HEK293T (cell line): ENCODE data around the gene NOSIP.

ENCODE experiments used
- CTCF ChIA-PET: fragments of 350-600 bp; formaldehyde crosslinking; extraction: SDS; loops from one replicate; lab custom pipeline; 2021; ENCODE audit warnings: antibody characterized with exemption, inconsistent platforms; lab: Yijun Ruan, JAX
- POLR2A ChIA-PET: fragments of 350-600 bp; formaldehyde crosslinking; extraction: SDS; loops from one replicate; lab custom pipeline; 2020; ENCODE audit warnings: antibody characterized with exemption, inconsistent platforms; lab: Yijun Ruan, JAX
- DNase-seq: peaks from one replicate; pipeline ENCODE4 v3.0.0; 2012; ENCODE audit warnings: mixed read lengths; ENCODE audit errors: extremely low spot score
- ARNT ChIP-seq: fragments of 450-650 bp; IDR thresholded peaks from 2 replicates; pipeline ENCODE4 v1.6.1; 2017; ENCODE audit warnings: mild to moderate bottlenecking
- BHLHE40 ChIP-seq: fragments of 450-650 bp; IDR thresholded peaks from 2 replicates; pipeline ENCODE4 v1.6.1; 2016; ENCODE audit warnings: mild to moderate bottlenecking, moderate library complexity, borderline replicate concordance
- CTBP1 ChIP-seq: fragments of 450-650 bp; IDR thresholded peaks from 2 replicates; pipeline ENCODE4 v1.6.1; 2016; ENCODE audit warnings: borderline replicate concordance
- ELF4 ChIP-seq: fragments of 450-650 bp; IDR thresholded peaks from 2 replicates; pipeline ENCODE4 v1.6.1; 2017; ENCODE audit warnings: antibody characterized with exemption
- FOXA1 ChIP-seq: fragments of 450-650 bp; IDR thresholded peaks from 2 replicates; pipeline ENCODE4 v1.6.1; 2016; ENCODE audit warnings: mild to moderate bottlenecking
- FOXK2 ChIP-seq: fragments of 450-650 bp; IDR thresholded peaks from 2 replicates; pipeline ENCODE4 v1.6.1; 2016; ENCODE audit warnings: mild to moderate bottlenecking
- FOXM1 ChIP-seq: fragments of 450-650 bp; IDR thresholded peaks from 2 replicates; pipeline ENCODE4 v1.6.1; 2017; ENCODE audit warnings: mild to moderate bottlenecking, borderline replicate concordance
- HDGF ChIP-seq: fragments of 450-650 bp; IDR thresholded peaks from 2 replicates; pipeline ENCODE4 v1.6.1; 2017; ENCODE audit warnings: antibody characterized with exemption, borderline replicate concordance
- L3MBTL2 ChIP-seq: fragments of 450-650 bp; conservative IDR thresholded peaks from 2 replicates; pipeline ENCODE4 v1.6.1; 2016; ENCODE audit warnings: mild to moderate bottlenecking
- LEF1 ChIP-seq: fragments of 450-650 bp; IDR thresholded peaks from 2 replicates; pipeline ENCODE4 v1.6.1; 2017; ENCODE audit warnings: mild to moderate bottlenecking, borderline replicate concordance
- NFRKB ChIP-seq: fragments of 450-650 bp; IDR thresholded peaks from 2 replicates; pipeline ENCODE4 v1.6.1; 2016; ENCODE audit warnings: mild to moderate bottlenecking, moderate library complexity
- SP1 ChIP-seq: fragments of 450-650 bp; IDR thresholded peaks from 2 replicates; pipeline ENCODE4 v1.6.1; 2017
- SUZ12 ChIP-seq: fragments of 450-650 bp; IDR thresholded peaks from 2 replicates; pipeline ENCODE4 v1.6.1; 2016; ENCODE audit warnings: mild to moderate bottlenecking
- TARDBP ChIP-seq: fragments of 450-650 bp; IDR thresholded peaks from 2 replicates; pipeline ENCODE4 v1.6.1; 2016
- ZNF384 ChIP-seq: fragments of 450-650 bp; IDR thresholded peaks from 2 replicates; pipeline ENCODE4 v1.6.1; 2016
- TF ChIP-seq, protein P1 (sequence below): fragments of 450-650 bp; IDR thresholded peaks from 2 replicates; pipeline ENCODE4 v1.6.1; 2016

Gene NOSIP

DNA sequence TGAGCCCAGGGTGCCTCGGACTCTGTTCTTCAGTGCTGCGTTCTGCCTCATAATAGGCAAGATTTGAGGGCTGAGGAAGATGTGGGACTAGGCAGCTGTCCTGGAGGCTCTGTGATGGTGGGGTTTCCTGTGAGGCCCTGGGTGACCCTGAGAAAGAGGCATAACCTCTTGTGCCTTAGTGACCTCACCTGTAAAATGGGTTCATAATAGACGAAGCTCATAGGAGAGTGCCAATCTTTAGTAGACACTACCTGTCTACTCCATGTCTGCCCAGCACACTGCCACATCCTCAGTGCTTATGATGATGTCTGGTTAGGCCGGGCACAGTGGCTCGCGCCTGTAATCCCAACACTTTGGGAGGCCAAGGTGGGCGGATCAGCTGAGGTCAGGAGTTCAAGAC lies 36.2 kb upstream of the NOSIP start:
- TF ChIP-seq LEF1: no peak
- TF ChIP-seq BHLHE40: no peak
- no peak for TF ChIP-seq ARNT
- no peak for TF ChIP-seq TARDBP
- no peak for TF ChIP-seq SP1
- TF ChIP-seq HDGF: no peak
- TF ChIP-seq FOXA1: no peak
- TF ChIP-seq FOXM1: no peak
- TF ChIP-seq ELF4: no peak
- no peak for TF ChIP-seq FOXK2
- no peak for TF ChIP-seq L3MBTL2
- no peak for TF ChIP-seq SUZ12
- no peak for TF ChIP-seq ZNF384
- TF ChIP-seq, protein P1, sequence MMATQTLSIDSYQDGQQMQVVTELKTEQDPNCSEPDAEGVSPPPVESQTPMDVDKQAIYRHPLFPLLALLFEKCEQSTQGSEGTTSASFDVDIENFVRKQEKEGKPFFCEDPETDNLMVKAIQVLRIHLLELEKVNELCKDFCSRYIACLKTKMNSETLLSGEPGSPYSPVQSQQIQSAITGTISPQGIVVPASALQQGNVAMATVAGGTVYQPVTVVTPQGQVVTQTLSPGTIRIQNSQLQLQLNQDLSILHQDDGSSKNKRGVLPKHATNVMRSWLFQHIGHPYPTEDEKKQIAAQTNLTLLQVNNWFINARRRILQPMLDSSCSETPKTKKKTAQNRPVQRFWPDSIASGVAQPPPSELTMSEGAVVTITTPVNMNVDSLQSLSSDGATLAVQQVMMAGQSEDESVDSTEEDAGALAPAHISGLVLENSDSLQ: no peak
- TF ChIP-seq NFRKB: no peak
- no peak for TF ChIP-seq CTBP1
- ChIA-PET POLR2A (no interaction called here), CTCF (interaction anchor here (0.6 kb wide), 1 partner anchor 322 kb away, joined by 8 read pairs; no protein-coding TSS in a partner anchor)

DNA sequence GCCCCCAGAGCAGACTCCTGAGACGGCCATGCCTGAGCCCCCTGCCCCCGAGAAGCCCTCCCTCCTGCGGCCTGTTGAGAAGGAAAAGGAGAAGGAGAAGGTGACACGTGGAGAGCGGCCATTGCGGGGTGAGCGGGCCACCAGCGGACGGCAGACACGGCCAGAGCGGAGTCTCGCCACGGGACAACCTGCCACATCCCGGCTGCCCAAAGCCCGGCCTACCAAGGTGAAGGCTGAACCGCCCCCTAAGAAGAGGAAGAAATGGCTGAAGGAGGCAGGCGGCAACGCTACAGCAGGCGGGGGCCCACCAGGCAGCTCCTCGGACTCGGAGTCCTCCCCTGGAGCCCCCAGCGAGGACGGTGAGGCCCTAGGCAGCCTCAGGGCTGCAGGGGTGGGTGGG lies 35.5 kb upstream of the NOSIP start:
- DNase-seq: no peak
- no peak for TF ChIP-seq BHLHE40
- TF ChIP-seq LEF1: no peak
- no peak for TF ChIP-seq TARDBP
- no peak for TF ChIP-seq ARNT
- TF ChIP-seq FOXM1: no peak
- no peak for TF ChIP-seq L3MBTL2
- no peak for TF ChIP-seq FOXA1
- no peak for TF ChIP-seq CTBP1
- POLR2A ChIA-PET: no interaction called here
- CTCF ChIA-PET: interaction anchor here (0.6 kb wide), 1 partner anchor 322 kb away, joined by 8 read pairs; no protein-coding TSS in a partner anchor

More for the DNA sequence above, 36.2 kb upstream of the NOSIP start:
- DNase-seq: no peak

DNA sequence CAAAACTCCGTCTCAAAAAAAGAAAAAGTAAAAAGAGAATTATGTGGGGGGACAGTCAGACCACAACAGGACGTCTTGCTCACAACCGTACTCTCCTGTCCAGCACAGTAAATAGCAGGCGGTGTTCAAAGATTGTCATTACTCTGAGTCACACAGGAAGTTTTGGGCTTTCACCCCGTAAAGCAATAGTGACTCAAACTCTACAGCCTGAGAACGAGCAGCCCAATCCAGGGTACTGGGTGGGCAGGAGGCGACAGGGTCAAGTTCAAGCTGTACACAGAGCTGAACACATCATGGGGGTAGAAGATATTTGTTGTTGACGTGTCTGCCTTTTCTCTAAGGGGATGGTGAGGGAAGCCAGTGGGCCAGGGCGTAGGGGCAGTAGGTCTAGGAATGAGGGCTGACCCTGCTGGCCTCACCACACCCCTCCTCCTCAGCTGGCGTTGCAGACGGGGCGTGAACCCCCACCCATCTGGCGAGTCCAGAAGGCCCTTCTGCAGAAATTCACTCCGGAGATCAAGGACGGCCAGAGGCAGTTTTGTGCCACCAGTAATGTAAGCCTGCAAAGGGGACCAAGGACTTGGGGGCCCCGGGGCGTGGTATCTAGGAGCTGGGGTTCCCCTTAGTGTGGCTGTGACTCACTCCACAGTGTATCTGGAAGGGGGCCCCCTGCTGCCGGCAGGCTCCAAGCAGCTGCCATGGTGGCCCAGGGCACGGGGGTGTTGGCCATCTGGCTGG lies 33.9 kb upstream of the NOSIP start:
- no peak for TF ChIP-seq BHLHE40
- ChIA-PET CTCF (no interaction called here), POLR2A (no interaction called here)
- no peak for DNase-seq

DNA sequence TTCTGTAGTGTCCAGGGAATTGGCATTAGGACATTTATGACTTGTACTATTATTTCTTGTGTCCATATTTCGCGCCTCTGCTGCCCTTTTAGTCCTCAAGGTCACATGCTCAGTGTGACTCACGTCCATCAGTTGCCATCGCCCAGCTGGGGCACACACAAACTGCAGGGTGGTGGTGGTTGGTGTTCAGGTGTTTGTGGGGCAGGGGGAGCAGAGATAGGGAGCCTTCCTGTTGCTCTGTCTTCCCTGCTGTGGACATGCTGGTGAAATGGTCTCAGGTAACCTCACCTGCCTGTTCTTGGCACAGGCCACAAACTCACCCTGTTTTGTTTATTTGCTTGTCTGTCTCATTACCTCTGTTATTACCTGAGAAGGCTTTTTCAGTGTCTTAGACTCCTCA lies 33.0 kb upstream of the NOSIP start:
- ChIA-PET CTCF (no interaction called here), POLR2A (no interaction called here)
- DNase-seq: no peak
- TF ChIP-seq FOXK2 (no peak), ARNT (no peak), FOXM1 (no peak), ELF4 (no peak), HDGF (no peak), L3MBTL2 (no peak), NFRKB (no peak), CTBP1 (no peak), ZNF384 (no peak), BHLHE40 (no peak), FOXA1 (no peak), SP1 (no peak)
- TF ChIP-seq, protein P1: no peak

DNA sequence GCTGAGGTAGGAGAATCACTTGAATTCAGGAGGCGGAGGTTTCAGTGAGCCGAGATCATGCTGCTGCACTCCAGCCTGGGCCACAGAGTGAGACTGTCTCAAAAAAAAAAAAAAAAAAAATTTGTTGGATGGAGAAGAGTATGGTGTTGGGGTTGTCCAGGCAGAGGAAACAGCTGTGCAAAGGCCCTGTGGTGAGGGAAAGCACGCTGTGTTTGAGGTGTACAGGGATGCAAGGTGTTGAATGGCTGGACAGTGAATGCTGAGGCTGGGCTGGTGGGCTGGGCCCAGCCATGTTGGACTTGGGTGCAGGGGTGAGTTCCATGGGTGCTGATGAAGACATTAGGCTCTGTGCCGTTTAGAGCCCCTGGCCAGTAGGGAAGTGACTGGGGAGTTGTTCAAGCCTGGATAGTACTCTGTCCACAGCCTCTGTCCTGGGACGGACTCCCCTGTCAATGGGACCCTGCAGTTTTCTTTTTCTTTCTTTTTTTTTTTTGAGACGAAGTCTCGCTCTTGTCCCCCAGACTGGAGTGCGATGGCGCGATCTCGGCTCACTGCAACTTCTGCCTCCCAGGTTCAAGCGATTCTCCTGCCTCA lies 29.2 kb upstream of the NOSIP start:
- POLR2A ChIA-PET: no interaction called here
- DNase-seq: no peak
- TF ChIP-seq HDGF (no peak), FOXM1 (no peak), ARNT (no peak), FOXK2 (no peak)
- CTCF ChIA-PET: no interaction called here

DNA sequence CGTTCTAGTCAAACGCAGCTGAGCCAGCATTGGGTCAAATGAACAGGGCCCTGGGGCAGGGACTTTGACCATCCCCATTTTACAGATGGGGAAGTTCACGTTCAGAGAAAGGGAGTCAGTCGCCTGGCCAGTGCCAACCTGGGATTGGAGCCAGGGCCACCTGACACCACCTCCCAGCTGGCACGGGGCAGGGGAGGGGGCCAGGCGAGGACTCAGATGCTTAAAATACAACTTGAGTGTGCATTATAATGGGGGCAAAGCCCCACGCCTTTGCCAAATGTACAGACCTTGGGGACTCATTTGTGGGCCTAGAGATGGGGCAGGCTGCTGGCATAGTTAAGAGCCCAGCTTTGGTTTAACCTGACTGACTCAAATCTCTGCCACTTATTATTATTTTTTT lies 25.2 kb upstream of the NOSIP start:
- CTCF ChIA-PET: no interaction called here
- TF ChIP-seq ARNT: no peak
- no peak for TF ChIP-seq ELF4
- no peak for TF ChIP-seq LEF1
- no peak for TF ChIP-seq ZNF384
- TF ChIP-seq SUZ12: no peak
- POLR2A ChIA-PET: interaction anchor here (1.3 kb wide), 1 partner anchor 35 kb away, joined by 3 read pairs; no protein-coding TSS in a partner anchor
- DNase-seq: no peak

DNA sequence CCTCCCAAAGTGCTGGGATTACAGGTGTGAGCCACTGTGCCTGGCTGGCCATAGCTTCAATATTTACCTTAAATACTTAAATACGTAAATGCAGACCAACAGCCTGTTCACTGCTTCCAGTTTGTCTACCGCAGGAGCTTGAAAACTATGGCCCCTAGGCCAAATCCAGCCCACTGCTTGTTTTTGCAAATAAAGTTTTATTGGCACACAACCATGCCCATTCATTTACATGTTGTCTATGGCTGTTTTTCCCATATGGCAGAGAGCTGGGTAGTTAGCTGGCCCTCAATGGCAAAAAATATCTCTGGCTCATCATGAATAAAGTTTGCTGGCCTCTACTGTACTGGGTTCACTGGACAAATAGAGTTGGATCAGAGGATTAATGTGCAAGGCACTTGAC lies 22.4 kb upstream of the NOSIP start:
- CTCF ChIA-PET: interaction anchor here (0.6 kb wide), 1 partner anchor 9 kb away, joined by 3 read pairs; no protein-coding TSS in a partner anchor
- no peak for DNase-seq
- POLR2A ChIA-PET: no interaction called here
- TF ChIP-seq, protein P1: no peak
- no peak for TF ChIP-seq FOXK2
